Raji (cell line): ENCODE data around the gene TSHR.

Source experiments
- POLR2A ChIP-seq: IDR thresholded peaks from 2 replicates; pipeline ENCODE4 v1.6.1; 2011; ENCODE audit warnings: low read depth, low read length, control low read depth; ENCODE audit not compliant: insufficient read depth

TSHR gene

DNA sequence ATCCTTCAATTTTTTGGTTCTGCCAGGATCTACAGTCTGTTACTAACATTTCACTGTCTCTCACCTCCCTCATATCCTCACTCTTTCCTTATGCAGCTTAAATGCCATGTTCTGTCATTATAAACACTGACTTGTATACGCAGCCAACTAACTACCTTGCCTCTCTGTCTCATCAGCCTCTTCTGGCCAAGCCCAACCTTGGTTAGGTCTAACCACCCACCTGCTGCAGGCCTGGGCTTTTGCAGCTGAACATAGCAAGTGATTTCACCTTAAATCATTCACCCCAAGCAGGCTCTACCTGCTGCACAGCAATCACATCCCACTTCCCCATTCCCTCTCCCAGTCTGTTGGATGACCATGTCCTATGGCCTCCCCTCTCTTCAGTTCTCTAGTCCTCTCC is 173.8 kb downstream of the TSHR start:
- TF ChIP-seq POLR2A: no peak

DNA sequence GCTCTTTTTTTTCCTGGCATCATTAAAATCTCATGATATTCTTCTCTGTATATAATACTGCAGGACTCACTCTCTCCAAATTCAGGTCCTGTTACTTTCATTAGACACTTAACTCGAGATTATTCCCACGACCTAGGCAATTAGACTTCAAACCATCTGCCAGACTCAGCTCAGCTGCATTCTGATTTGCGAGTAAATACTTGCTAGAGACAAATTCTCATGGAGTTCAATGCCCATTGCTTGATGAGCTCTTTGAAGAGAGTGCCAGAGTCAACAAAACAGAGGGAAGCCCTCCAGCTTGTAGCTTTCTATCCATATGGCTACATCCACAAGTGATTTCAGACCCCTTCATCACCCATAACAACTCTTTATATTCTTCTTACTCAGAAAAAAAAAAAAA is 177.0 kb downstream of the TSHR start:
- TF ChIP-seq POLR2A: no peak

DNA sequence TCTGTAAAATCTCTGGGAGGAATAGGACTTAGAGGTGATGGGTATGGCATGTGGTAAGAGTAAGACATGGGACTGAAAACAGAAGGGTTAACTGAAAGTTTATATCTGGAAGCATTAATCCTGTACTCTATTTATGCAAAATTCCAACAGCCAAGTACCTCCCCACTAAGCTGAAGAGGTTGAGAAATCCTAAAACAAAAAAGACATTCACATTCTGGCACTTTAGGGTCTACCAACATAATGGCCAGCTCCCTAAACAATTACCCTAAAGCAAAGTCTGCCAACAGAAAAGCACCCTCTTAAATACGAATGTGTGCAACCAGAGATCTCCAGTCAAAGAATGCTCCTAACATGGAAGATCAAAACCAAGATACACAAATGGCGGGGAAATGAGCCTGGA is 178.0 kb downstream of the TSHR start:
- no peak for TF ChIP-seq POLR2A

DNA sequence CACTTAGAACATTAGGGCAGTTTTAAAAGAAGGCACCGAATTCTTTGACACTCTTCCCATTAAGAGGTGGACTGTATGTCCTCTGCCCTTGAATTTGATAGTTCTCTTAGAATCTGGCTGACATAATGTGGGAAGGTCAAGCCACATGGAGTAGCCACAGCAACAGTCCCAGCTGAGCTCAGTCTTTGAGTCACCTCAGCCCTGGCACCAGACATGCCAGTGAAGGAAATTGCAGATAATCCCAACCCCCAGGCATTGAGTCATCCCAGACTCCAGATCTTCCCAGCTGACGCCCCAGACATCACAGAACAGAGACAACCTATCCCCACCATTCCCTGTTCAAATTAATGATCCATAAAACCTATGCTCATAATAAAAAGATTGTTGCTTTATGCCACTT is 181.9 kb downstream of the TSHR start:
- no peak for TF ChIP-seq POLR2A

DNA sequence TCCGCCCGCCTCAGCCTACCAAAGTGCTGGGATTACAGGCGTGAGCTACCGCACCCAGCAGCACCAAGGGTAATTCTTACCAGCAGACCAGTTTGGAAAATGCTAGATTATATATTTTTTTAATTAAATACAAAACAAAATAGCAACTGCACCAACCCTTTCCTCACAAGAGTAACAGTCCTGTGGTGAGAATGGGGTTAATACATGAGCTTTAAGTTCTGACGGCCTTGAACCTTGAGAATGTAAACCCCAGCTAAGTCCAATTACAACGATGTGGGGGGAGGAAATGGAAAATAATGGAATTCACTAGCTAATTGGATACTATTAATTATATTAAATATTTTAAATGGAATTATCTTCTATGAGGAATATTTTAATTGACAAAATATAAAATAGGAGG is 183.0 kb downstream of the TSHR start:
- no peak for TF ChIP-seq POLR2A

DNA sequence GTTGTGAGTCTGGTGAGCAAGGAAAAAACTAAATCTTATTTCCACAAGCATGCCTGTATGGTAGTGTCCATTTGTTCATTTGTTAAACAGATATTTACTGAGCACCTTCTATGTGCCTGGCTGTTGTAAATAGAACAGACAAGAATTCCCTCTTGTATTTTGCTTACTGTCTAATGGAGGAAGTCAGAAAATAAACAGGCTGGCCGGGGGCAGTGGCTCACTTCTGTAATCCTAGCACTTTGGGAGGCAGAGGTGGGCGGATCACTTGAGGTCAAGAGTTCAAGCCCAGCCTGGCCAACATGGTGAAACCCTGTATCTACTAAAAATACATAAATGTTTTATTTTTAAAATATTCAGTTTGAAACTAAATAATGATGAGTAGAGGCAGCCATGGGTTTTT is 186.0 kb downstream of the TSHR start:
- TF ChIP-seq POLR2A: no peak

DNA sequence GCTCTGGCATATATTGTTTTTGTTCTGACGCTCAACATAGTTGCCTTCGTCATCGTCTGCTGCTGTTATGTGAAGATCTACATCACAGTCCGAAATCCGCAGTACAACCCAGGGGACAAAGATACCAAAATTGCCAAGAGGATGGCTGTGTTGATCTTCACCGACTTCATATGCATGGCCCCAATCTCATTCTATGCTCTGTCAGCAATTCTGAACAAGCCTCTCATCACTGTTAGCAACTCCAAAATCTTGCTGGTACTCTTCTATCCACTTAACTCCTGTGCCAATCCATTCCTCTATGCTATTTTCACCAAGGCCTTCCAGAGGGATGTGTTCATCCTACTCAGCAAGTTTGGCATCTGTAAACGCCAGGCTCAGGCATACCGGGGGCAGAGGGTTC is 188.4 kb downstream of the TSHR start:
- no peak for TF ChIP-seq POLR2A

DNA sequence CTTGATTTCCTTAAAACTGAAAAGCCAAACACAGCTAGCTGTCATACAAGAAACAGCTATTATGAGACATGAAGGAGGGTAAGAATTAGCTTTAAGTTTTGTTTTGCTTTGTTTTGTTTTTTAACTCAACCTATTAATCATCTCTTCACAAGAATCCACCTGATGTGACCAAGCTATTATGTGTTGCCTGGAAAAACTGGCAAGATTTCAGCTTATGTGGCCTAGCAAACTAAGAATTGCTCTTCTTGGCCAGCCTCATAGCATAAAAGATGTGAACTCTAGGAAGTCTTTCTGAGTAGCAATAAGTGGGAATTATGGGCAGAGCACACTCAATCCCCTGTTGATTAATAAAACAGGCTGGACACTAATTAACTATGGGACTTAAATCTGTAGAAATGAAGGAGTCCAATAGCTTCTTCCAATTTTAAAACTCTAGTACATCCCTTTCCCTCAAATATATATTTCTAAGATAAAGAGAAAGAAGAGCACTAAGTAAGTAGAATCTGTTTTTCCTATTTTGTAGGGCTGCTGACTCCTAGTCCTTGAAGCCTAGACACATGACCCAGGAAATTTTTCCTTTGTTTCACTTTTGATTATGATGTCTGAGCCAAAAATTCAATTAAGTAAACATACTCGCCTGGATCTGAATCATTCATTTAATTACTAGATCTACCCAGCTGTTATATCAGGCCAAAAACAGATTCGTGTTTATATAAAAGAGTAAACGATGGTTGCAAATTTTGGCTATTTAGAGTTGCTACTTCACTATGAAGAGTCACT is 189.6 kb downstream of the TSHR start:
- no peak for TF ChIP-seq POLR2A

DNA sequence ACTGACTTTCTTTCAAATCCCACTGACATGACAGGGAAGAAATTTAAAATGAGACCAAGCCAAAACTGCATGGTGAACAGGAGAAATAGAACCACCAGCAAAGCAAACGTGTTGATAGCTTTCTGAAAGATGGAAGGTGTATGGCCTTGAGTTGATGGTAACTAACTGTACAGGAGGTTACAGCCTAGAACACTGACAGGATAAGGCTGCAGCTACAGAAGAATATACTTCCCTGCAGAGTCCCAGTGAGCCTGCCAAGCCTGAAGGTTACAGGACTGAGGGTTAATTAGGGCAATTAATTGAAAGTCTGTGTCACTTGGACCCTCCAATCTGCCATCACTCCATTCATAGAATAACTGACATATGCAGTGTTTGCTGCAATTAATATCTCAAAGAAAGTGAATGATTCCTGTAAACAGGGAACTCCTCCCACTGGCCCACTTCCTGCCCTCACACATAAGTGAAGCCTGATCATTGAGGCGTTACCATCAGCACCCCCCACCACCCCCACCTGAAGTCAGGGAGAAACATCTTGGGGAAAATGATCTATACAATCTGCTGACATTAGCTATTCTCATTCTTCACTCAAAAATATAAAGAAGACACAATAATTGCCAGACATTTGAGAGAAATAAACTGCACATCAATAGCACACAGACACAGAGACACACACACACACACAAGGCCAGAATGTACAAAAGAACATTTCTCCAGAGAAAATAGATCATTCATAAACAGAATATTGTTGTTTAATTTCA is 191.9 kb downstream of the TSHR start:
- no peak for TF ChIP-seq POLR2A

DNA sequence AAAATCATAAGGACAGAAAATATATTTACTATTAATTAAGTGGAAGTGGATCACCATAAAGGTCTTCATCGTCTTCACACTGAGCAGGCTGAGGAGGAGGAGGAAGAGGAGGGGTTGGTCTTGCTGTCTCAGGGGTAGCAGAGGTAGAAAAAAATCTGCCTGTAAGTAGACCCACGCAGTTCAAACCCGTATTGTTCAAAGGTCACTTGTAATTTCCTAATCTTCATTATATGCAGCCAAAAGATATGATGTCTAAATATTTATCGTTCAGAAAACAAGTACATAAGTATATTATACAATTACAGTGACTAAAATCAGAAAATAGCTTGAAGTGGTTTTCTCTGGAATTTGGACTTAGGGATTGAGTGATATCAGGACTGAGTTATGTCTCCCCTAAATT is 193.2 kb downstream of the TSHR start:
- TF ChIP-seq POLR2A: no peak

DNA sequence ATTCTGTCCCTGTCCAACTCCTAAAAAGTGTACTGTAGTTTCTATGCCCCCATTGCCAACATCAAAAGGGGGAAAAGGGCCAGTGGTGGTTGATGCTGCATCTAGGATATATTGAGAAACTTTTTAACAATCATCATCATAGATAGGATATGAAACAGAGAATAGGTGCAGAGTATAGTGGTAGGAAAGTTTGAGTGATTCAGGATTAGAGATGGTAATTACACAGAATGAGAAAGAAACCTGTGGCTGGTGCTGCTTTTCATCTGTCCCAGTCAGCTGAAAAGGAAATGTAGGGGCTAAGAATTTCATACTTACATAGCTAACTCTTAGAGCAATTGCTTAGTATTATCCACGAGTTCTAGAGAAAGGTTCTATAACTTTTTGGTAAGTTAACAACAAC is 197.8 kb downstream of the TSHR start:
- no peak for TF ChIP-seq POLR2A

DNA sequence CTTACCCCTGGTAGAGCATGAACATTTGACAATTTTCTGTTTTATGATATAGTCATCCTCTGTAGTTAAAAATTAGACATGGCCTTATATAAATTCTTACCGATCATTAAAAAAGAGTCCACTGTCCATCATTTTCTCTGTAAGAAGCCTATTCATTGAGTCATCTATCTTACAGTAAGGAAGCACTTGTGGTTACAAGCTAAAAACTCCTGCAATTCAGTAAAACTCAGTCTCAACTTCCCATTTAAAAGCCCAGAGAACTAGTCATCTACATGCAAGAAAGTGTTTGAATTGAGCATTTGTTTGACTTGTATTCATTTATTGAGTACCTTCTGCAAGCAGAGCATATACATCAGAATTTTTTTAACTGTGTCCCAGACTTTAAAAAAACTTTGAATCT is 202.0 kb downstream of the TSHR start:
- no peak for TF ChIP-seq POLR2A

DNA sequence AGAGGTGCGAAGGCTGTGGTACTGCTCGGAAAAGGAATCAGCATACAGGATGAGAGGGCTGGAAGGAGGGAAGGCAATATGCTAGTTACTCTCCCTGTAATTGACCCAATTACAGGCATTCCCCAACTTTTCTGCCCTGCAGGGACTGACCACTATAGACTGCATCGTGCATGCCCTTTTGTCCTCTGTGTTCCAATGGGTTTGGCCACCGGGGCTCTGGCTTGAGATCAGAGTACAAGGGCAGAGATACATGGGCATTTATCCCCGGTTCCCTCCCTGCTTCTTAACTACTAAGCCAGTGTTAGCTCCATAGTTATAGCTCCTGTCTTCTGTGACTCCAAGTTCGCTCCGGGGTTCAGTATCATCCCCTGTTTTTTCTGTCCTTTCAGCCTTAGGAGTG is 205.7 kb downstream of the TSHR start:
- no peak for TF ChIP-seq POLR2A

DNA sequence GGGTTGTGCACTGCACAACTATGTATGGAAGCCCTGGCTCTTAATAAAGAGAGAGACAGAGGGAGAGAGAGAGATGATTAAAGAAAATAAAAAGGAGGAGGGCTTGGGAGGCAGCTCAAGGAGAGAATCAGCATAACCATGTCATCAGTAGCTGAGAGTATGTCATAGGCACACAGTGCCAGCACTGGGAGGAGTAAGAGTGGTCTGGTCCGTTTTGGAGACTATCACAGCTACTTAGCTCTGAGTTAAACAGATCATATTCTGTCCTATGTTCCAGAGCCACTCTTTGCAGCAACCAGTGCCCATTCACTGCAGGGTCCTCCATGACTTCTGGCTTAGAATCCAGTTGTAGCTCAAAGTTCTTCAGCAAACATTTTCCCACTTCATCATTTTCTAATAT is 206.3 kb downstream of the TSHR start:
- no peak for TF ChIP-seq POLR2A

DNA sequence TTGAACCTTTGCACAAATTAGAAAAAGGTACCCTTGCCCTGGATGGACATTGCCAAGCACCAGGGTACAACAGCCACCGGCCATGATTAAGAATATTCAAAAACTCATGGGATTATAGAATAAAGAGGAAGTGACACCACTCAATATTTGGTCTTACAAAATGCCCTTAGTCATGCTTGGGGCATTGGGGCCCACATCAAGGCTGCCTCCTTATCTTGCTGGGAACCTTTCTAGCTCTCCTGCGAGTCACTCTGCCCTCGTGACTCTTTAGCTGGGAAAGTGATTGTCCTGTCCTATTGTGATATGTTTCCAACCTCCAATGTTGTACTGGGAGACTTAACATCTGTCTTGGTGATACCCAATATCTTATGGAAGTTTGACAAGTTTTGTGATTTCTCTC is 207.5 kb downstream of the TSHR start:
- no peak for TF ChIP-seq POLR2A

DNA sequence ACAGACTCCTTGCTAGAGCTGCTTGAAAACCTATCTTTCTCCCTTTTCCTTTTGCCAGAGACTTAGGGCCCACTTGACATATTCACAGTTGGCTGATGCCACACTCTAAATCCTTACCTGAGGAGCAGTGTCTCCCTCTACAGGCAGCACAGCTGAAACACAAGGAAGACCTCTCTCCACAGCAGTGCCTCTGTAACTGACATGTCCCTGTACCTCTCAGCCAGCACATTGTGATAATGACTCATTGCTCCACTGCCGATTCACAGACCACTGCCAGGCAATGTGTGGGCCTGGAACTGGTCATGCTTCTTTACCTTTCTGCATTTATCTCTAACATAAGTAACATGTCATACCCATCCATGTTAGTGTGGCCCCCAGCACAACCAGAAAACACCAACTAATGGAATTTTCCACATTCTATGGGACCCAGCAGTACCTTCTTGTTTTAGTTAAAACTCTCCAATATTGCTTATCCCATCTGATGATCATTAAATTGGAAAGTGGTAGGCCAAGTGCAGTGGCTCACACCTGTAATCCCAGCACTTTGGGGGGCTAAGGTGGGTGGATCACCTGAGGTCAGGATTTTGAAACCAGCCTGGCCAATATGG is 208.8 kb downstream of the TSHR start:
- no peak for TF ChIP-seq POLR2A

DNA sequence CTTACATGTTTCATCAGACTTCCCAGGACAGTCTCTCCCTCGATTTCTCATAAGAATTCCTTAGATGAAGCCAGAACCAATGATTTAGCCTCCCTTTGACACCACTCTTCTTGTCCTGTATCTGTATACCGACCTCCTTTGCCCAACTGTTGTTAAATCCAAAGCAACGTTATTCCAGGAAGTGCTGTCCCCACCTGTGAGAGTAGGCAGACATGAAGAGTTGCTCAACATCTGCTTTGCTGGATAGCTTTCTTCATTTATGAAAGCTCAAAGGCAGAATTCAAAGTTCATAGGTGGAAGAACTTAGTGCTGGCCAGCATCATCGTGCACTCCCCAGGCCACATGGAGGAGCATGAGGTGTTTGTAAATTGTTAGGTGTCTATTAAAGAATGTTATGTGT is 209.8 kb downstream of the TSHR start:
- TF ChIP-seq POLR2A: no peak

DNA sequence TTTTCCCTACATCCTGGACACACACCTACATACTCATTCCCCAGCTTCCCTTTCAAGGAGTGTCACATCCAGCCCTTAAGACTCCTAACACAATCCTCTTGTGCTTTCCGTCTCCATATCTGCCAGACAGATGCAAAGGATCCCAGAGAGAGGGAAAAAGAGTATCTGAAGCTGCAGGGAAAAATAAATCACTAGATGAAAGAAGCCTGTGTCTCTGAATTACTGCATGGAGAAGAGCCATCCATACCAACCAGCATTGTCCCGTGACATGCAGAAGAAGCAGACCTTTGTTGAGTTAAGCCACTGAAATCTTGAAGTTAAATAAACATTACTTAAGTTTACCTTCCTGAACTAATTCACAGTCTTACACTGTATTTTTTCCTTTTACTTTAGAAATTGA is 210.7 kb downstream of the TSHR start:
- TF ChIP-seq POLR2A: no peak
